H9 (cell line): ENCODE results near the gene CLEC17A. TPM values are rescaled to one million over a fixed set of nuclear protein-coding genes. Genes with fewer than 3 reads are reported as not detected.

ENCODE experiments used
- DNase-seq: peaks from one replicate; pipeline ENCODE4 v3.0.0-alpha.2; 2017
- H2AFZ ChIP-seq: one replicate; pipeline ENCODE4 v1.6.1; 2013; ENCODE audit warnings: mild to moderate bottlenecking, low read length, control low read depth, moderate library complexity
- H2AK5ac ChIP-seq: 2 replicates; pipeline ENCODE4 v1.6.1; 2013; ENCODE audit warnings: low read length, control low read depth, mixed read lengths; ENCODE audit not compliant: insufficient read length
- H2BK120ac ChIP-seq: one replicate; pipeline ENCODE4 v1.6.1; 2013; ENCODE audit warnings: low read depth, mild to moderate bottlenecking, low read length, control low read depth, inconsistent platforms; ENCODE audit not compliant: poor library complexity, severe bottlenecking
- H2BK12ac ChIP-seq: 2 replicates; pipeline ENCODE4 v1.6.1; 2013; ENCODE audit warnings: low read length, control low read depth, mixed read lengths, low read depth; ENCODE audit not compliant: insufficient read length
- H2BK15ac ChIP-seq: 2 replicates; pipeline ENCODE4 v1.6.1; 2013; ENCODE audit warnings: low read depth, low read length, control low read depth
- H2BK20ac ChIP-seq: one replicate; pipeline ENCODE4 v1.6.1; 2013; ENCODE audit warnings: low read depth, mild to moderate bottlenecking, low read length, control low read depth, inconsistent platforms; ENCODE audit not compliant: poor library complexity, severe bottlenecking
- H2BK5ac ChIP-seq: 2 replicates; pipeline ENCODE4 v1.6.1; 2013; ENCODE audit warnings: low read length, control low read depth, mixed read lengths; ENCODE audit not compliant: insufficient read length
- H3K14ac ChIP-seq: 2 replicates; pipeline ENCODE4 v1.6.1; 2013; ENCODE audit warnings: low read length, control low read depth; ENCODE audit not compliant: insufficient read depth
- H3K18ac ChIP-seq: 2 replicates; pipeline ENCODE4 v1.6.1; 2013; ENCODE audit warnings: low read depth, mild to moderate bottlenecking, mixed read lengths, low read length, control low read depth; ENCODE audit not compliant: insufficient read length
- H3K23ac ChIP-seq: 2 replicates; pipeline ENCODE4 v1.6.1; 2013; ENCODE audit warnings: low read length, control low read depth, mixed read lengths, low read depth; ENCODE audit not compliant: insufficient read length
- H3K23me2 ChIP-seq: 2 replicates; pipeline ENCODE4 v1.6.1; 2013; ENCODE audit warnings: low read depth, mild to moderate bottlenecking, mixed read lengths, low read length, control low read depth; ENCODE audit not compliant: insufficient read length, poor library complexity, severe bottlenecking
- H3K27ac ChIP-seq: 2 replicates; pipeline ENCODE4 v1.5.1; 2013; ENCODE audit warnings: low read length, control low read depth, mixed read lengths, low read depth; ENCODE audit not compliant: insufficient read length
- H3K27me3 ChIP-seq: 2 replicates; pipeline ENCODE4 v1.6.1; 2013; ENCODE audit warnings: low read length, control low read depth, inconsistent platforms; ENCODE audit not compliant: insufficient read depth
- H3K4ac ChIP-seq: 2 replicates; pipeline ENCODE4 v1.6.1; 2013; ENCODE audit warnings: low read depth, mild to moderate bottlenecking, control low read depth, inconsistent platforms, low read length, moderate library complexity
- H3K4me1 ChIP-seq: 2 replicates; pipeline ENCODE4 v1.6.1; 2013; ENCODE audit warnings: low read length, control low read depth, inconsistent platforms; ENCODE audit not compliant: insufficient read depth
- H3K4me2 ChIP-seq: 2 replicates; pipeline ENCODE4 v1.6.1; 2013; ENCODE audit warnings: low read length, control low read depth, mixed read lengths; ENCODE audit not compliant: insufficient read length, insufficient read depth
- H3K56ac ChIP-seq: 2 replicates; pipeline ENCODE4 v1.6.1; 2013; ENCODE audit warnings: low read depth, mild to moderate bottlenecking, mixed read lengths, low read length, control low read depth; ENCODE audit not compliant: insufficient read length
- H3K79me1 ChIP-seq: 2 replicates; pipeline ENCODE4 v1.6.1; 2013; ENCODE audit warnings: low read depth, mild to moderate bottlenecking, moderate library complexity, low read length, control low read depth, inconsistent platforms; ENCODE audit not compliant: insufficient read depth, poor library complexity, severe bottlenecking
- H3K79me2 ChIP-seq: 2 replicates; pipeline ENCODE4 v1.6.1; 2013; ENCODE audit warnings: low read length, control low read depth, inconsistent platforms; ENCODE audit not compliant: insufficient read depth
- H3K9ac ChIP-seq: 2 replicates; pipeline ENCODE4 v1.6.1; 2013; ENCODE audit warnings: low read length, control low read depth, mixed read lengths; ENCODE audit not compliant: insufficient read length; ENCODE audit errors: extremely low read depth
- H3K9me3 ChIP-seq: one replicate; pipeline ENCODE4 v1.6.1; 2013; ENCODE audit warnings: low read depth, low read length, inconsistent platforms; ENCODE audit not compliant: control insufficient read depth
- H3T11ph ChIP-seq: one replicate; pipeline ENCODE4 v1.6.1; 2013; ENCODE audit warnings: mild to moderate bottlenecking, low read length, control low read depth, inconsistent platforms
- H4K20me1 ChIP-seq: one replicate; pipeline ENCODE4 v1.6.1; 2013; ENCODE audit not compliant: control insufficient read depth, insufficient read length, insufficient read depth
- H4K5ac ChIP-seq: 2 replicates; pipeline ENCODE4 v1.6.1; 2013; ENCODE audit warnings: low read depth, mild to moderate bottlenecking, mixed read lengths, low read length, control low read depth; ENCODE audit not compliant: insufficient read length
- H4K8ac ChIP-seq: replicated peaks from 2 replicates; pipeline ENCODE4 v1.6.1; 2013; ENCODE audit warnings: low read length, control low read depth, mixed read lengths, low read depth; ENCODE audit not compliant: insufficient read length
- H4K91ac ChIP-seq: 2 replicates; pipeline ENCODE4 v1.6.1; 2013; ENCODE audit warnings: low read depth, mild to moderate bottlenecking, moderate library complexity, mixed read lengths, low read length, control low read depth; ENCODE audit not compliant: insufficient read length
- H3K27ac Mint-ChIP-seq, 3 experiments: 2 replicates in 2 of 3; 3 replicates in 1 of 3; pipeline ENCODE4 v1.8.0; 2020 to 2021; ENCODE audit warnings: mixed read lengths in 3 of 3, mild to moderate bottlenecking in 1 of 3, moderate library complexity in 1 of 3
- H3K27me3 Mint-ChIP-seq: 2 replicates; pipeline ENCODE4 v1.8.0; 2021; ENCODE audit warnings: low read depth, mild to moderate bottlenecking, moderate library complexity, mixed read lengths
- H3K36me3 Mint-ChIP-seq, 3 experiments: 2 replicates in 2 of 3; 3 replicates in 1 of 3; pipeline ENCODE4 v1.8.0; 2020 to 2021; ENCODE audit warnings: low read depth in 3 of 3, mixed read lengths in 3 of 3; ENCODE audit not compliant: insufficient read depth in 1 of 3
- H3K4me1 Mint-ChIP-seq, 2 experiments: 2 replicates each; pipeline ENCODE4 v1.8.0; 2020; ENCODE audit warnings: mixed read lengths in 2 of 2
- H3K4me3 Mint-ChIP-seq, 2 experiments: 2 replicates in 1 of 2; 3 replicates in 1 of 2; pipeline ENCODE4 v1.8.0; 2020 to 2021; ENCODE audit warnings: mild to moderate bottlenecking in 2 of 2, mixed read lengths in 2 of 2, moderate library complexity in 1 of 2
- H3K9me3 Mint-ChIP-seq, 2 experiments: 2 replicates in 1 of 2; 3 replicates in 1 of 2; pipeline ENCODE4 v1.8.0; 2020; ENCODE audit warnings: mild to moderate bottlenecking in 2 of 2, mixed read lengths in 2 of 2, moderate library complexity in 1 of 2
- WGBS: extraction: QIAGEN DNeasy Blood & Tissue Kit; methylation state at CpG from one replicate; pipeline ENCODE4 v1.1.7; 2013; ENCODE audit warnings: missing lambda C conversion rate, low lambda C conversion rate, mixed read lengths; ENCODE audit not compliant: insufficient read length; ENCODE audit errors: extremely low coverage; 5-methylcytosine and 5-hydroxymethylcytosine counted together
- total RNA-seq: library from RNA; stranded (reverse); gene quantifications from 2 replicates; pipeline ENCODE4 v1.2.1, GENCODE V29; 2021
- TF ChIP-seq, protein P1 (sequence below): fragments of 200-600 bp; sonication (generic); conservative IDR thresholded peaks from 3 replicates; pipeline ENCODE4 v1.8.0; 2021; ENCODE audit warnings: antibody characterized with exemption, mild to moderate bottlenecking

The CLEC17A gene
- total RNA-seq, 1 experiment from 2014 or later: not detected

DNA sequence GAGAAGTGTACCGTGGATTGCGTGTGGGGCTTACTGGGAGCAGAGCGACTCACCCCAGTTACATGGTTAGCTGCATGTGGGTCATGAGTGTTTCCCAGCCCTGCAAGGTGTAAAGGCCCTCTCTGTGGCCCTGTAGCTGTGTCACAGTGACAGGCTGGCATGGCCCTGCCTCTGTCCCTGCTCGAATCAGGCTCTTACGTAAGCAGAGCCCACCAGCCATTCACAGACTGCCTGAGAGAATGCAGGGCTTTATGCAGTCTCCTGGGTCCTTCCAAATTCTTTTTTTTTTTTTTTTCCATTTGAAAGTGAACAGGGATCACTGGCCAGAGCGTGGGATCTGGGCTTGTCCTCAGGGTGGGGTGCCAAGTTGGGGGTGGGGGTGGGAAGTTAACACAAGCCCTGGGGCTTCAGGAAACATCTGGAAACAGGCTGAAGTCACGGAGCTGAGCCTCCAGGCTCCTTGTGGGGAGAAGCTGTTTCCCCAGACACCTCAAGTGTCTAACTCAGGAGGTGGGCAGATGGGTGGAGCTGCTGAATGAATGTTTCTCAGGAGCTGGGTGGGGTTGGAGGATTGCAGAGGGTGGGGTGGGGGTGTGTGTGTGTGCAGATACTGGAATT, 40.1 kb upstream of the CLEC17A start:
- Histone ChIP-seq H2BK120ac (no peak overlapping the region), H2BK5ac (no peak overlapping the region), H3K23ac (no peak overlapping the region), H3K56ac (no peak overlapping the region), H3K79me1 (no peaks in the 10 kb centered on the region), H3K14ac (no peak overlapping the region), H4K8ac (no peak overlapping the region), H3K18ac (no peak overlapping the region), H2BK20ac (no peak overlapping the region), H3K9me3 (no peaks in the 10 kb centered on the region), H3K27me3 (no peaks in the 10 kb centered on the region), H3K23me2 (no peaks in the 10 kb centered on the region), H3K27ac (no peak overlapping the region), H3K4ac (no peak overlapping the region), H4K20me1 (no peaks in the 10 kb centered on the region), H2BK12ac (no peak overlapping the region), H3K9ac (no peak overlapping the region), H3K4me2 (no peak overlapping the region), H2AFZ (no peak overlapping the region), H4K91ac (no peak overlapping the region), H3K79me2 (peaks cover 5% of the 10 kb centered on the region; the same call in 1 of the 2 replicates), H3T11ph (no peak overlapping the region), H2AK5ac (no peak overlapping the region), H4K5ac (no peak overlapping the region), H3K4me1 (no peaks in the 10 kb centered on the region), H2BK15ac (no peak overlapping the region)
- H3K27ac Mint-ChIP-seq: no peak overlapping the region; a peak in 2 of 7 replicates
- no peak overlapping the region for H3K4me3 Mint-ChIP-seq
- no peaks in the 10 kb centered on the region for H3K27me3 Mint-ChIP-seq
- no CpG with 5 or more reads among the region's 7 CpGs for WGBS
- peaks cover 2 to 6% of the 10 kb centered on the region in 2 experiments; a peak in 2 of 4 replicates for H3K4me1 Mint-ChIP-seq
- TF ChIP-seq, protein P1, sequence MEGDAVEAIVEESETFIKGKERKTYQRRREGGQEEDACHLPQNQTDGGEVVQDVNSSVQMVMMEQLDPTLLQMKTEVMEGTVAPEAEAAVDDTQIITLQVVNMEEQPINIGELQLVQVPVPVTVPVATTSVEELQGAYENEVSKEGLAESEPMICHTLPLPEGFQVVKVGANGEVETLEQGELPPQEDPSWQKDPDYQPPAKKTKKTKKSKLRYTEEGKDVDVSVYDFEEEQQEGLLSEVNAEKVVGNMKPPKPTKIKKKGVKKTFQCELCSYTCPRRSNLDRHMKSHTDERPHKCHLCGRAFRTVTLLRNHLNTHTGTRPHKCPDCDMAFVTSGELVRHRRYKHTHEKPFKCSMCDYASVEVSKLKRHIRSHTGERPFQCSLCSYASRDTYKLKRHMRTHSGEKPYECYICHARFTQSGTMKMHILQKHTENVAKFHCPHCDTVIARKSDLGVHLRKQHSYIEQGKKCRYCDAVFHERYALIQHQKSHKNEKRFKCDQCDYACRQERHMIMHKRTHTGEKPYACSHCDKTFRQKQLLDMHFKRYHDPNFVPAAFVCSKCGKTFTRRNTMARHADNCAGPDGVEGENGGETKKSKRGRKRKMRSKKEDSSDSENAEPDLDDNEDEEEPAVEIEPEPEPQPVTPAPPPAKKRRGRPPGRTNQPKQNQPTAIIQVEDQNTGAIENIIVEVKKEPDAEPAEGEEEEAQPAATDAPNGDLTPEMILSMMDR: no peak
- H3K36me3 Mint-ChIP-seq: peaks cover 0 to 7% (median 5%) of the 10 kb centered on the region in 3 experiments; a peak in 2 of 7 replicates
- peak; percentile 28 for DNase-seq
- no peaks in the 10 kb centered on the region; a peak in 1 of 5 replicates for H3K9me3 Mint-ChIP-seq
